ENCODE results near the gene CYP2E1.
"Not testable (repeated sequence)": the region's sequence is repeated elsewhere in the genome, so short reads cannot be mapped to it uniquely, and the experiment has no call there.

CYP2E1 gene

GRCh38 chr10:133541441-133541975 lies 14.3 kb downstream of the CYP2E1 start:
- H3K4me3 ChIP-seq (ENCODE audit: low read depth in 1 of 5, low read length in 5 of 5); H3K36me3 ChIP-seq (ENCODE audit: control insufficient read depth in 5 of 5, insufficient read depth in 5 of 5, low read length in 5 of 5); H3K27ac ChIP-seq (ENCODE audit: low read depth, low read length); H3K27me3 ChIP-seq (ENCODE audit: control insufficient read depth in 5 of 5, insufficient read depth in 4 of 5, low read length in 5 of 5); H3K9ac ChIP-seq (ENCODE audit: low read length in 5 of 5); H3K9me3 ChIP-seq (ENCODE audit: control insufficient read depth in 5 of 5, low read length in 5 of 5); H3K4me1 ChIP-seq (ENCODE audit: control insufficient read depth in 5 of 5, insufficient read depth in 5 of 5, low read length in 5 of 5): not testable (repeated sequence)

- Histone ChIP-seq H3K9ac (ENCODE audit: low read length in 5 of 5) (no peak overlapping the region), H3K27me3 (ENCODE audit: control insufficient read depth in 5 of 5, insufficient read depth in 4 of 5, low read length in 5 of 5) (peaks cover 5 to 8% (median 5%) of the 10 kb centered on the region in 5 donors), H3K4me3 (ENCODE audit: low read depth in 1 of 5, low read length in 5 of 5) (no peak overlapping the region), H3K27ac (ENCODE audit: low read depth, low read length) (no peak overlapping the region), H3K9me3 (ENCODE audit: control insufficient read depth in 5 of 5, low read length in 5 of 5) (peaks cover 0 to 14% (median 2%) of the 10 kb centered on the region in 5 donors), H3K36me3 (ENCODE audit: control insufficient read depth in 5 of 5, insufficient read depth in 5 of 5, low read length in 5 of 5) (no peaks in the 10 kb centered on the region), H3K4me1 (ENCODE audit: control insufficient read depth in 5 of 5, insufficient read depth in 5 of 5, low read length in 5 of 5) (no peaks in the 10 kb centered on the region)
Measured at GRCh38 chr10:133544506-133544905, 17.3 kb downstream of the CYP2E1 start.

- no peak overlapping the region for H3K9ac ChIP-seq (ENCODE audit: low read length in 5 of 5)
- no peaks in the 10 kb centered on the region for H3K4me1 ChIP-seq (ENCODE audit: control insufficient read depth in 5 of 5, insufficient read depth in 5 of 5, low read length in 5 of 5)
- H3K27me3 ChIP-seq (ENCODE audit: control insufficient read depth in 5 of 5, insufficient read depth in 4 of 5, low read length in 5 of 5): peaks cover 0 to 21% (median 7%) of the 10 kb centered on the region in 5 donors
- H3K27ac ChIP-seq (ENCODE audit: low read depth, low read length): no peak overlapping the region
- no peaks in the 10 kb centered on the region for H3K36me3 ChIP-seq (ENCODE audit: control insufficient read depth in 5 of 5, insufficient read depth in 5 of 5, low read length in 5 of 5)
- no peak overlapping the region for H3K4me3 ChIP-seq (ENCODE audit: low read depth in 1 of 5, low read length in 5 of 5)
- peaks cover 0 to 3% (median 2%) of the 10 kb centered on the region in 5 donors for H3K9me3 ChIP-seq (ENCODE audit: control insufficient read depth in 5 of 5, low read length in 5 of 5)
Measured at GRCh38 chr10:133554600-133554999, 27.4 kb downstream of the CYP2E1 start.

GRCh38 chr10:133555521-133555920 lies 28.4 kb downstream of the CYP2E1 start:
- Histone ChIP-seq H3K9me3 (ENCODE audit: control insufficient read depth in 5 of 5, low read length in 5 of 5) (peaks cover 0 to 3% (median 0%) of the 10 kb centered on the region in 5 donors), H3K27ac (ENCODE audit: low read depth, low read length) (no peak overlapping the region), H3K4me3 (ENCODE audit: low read depth in 1 of 5, low read length in 5 of 5) (no peak overlapping the region), H3K9ac (ENCODE audit: low read length in 5 of 5) (no peak overlapping the region), H3K4me1 (ENCODE audit: control insufficient read depth in 5 of 5, insufficient read depth in 5 of 5, low read length in 5 of 5) (no peaks in the 10 kb centered on the region), H3K36me3 (ENCODE audit: control insufficient read depth in 5 of 5, insufficient read depth in 5 of 5, low read length in 5 of 5) (no peaks in the 10 kb centered on the region), H3K27me3 (ENCODE audit: control insufficient read depth in 5 of 5, insufficient read depth in 4 of 5, low read length in 5 of 5) (peaks cover 0 to 21% (median 7%) of the 10 kb centered on the region in 5 donors)

- Histone ChIP-seq H3K27ac (ENCODE audit: low read depth, low read length) (no peak overlapping the region), H3K4me1 (ENCODE audit: control insufficient read depth in 5 of 5, insufficient read depth in 5 of 5, low read length in 5 of 5) (no peaks in the 10 kb centered on the region), H3K27me3 (ENCODE audit: control insufficient read depth in 5 of 5, insufficient read depth in 4 of 5, low read length in 5 of 5) (peaks cover 0 to 21% (median 7%) of the 10 kb centered on the region in 5 donors), H3K9me3 (ENCODE audit: control insufficient read depth in 5 of 5, low read length in 5 of 5) (no peaks in the 10 kb centered on the region), H3K4me3 (ENCODE audit: low read depth in 1 of 5, low read length in 5 of 5) (no peak overlapping the region), H3K9ac (ENCODE audit: low read length in 5 of 5) (no peak overlapping the region), H3K36me3 (ENCODE audit: control insufficient read depth in 5 of 5, insufficient read depth in 5 of 5, low read length in 5 of 5) (no peaks in the 10 kb centered on the region)
Measured at GRCh38 chr10:133557381-133557780, 30.2 kb downstream of the CYP2E1 start.

- Histone ChIP-seq H3K4me3 (ENCODE audit: low read depth in 1 of 5, low read length in 5 of 5) (no peak overlapping the region), H3K27me3 (ENCODE audit: control insufficient read depth in 5 of 5, insufficient read depth in 4 of 5, low read length in 5 of 5) (peaks cover 0 to 21% (median 7%) of the 10 kb centered on the region in 5 donors), H3K4me1 (ENCODE audit: control insufficient read depth in 5 of 5, insufficient read depth in 5 of 5, low read length in 5 of 5) (no peaks in the 10 kb centered on the region), H3K27ac (ENCODE audit: low read depth, low read length) (no peak overlapping the region), H3K9me3 (ENCODE audit: control insufficient read depth in 5 of 5, low read length in 5 of 5) (peaks cover 0 to 3% (median 0%) of the 10 kb centered on the region in 5 donors), H3K36me3 (ENCODE audit: control insufficient read depth in 5 of 5, insufficient read depth in 5 of 5, low read length in 5 of 5) (no peaks in the 10 kb centered on the region), H3K9ac (ENCODE audit: low read length in 5 of 5) (no peak overlapping the region)
Measured at GRCh38 chr10:133559216-133559615, 32.1 kb downstream of the CYP2E1 start.

GRCh38 chr10:133564816-133565215 lies 37.7 kb downstream of the CYP2E1 start:
- Histone ChIP-seq H3K9me3 (ENCODE audit: control insufficient read depth in 5 of 5, low read length in 5 of 5) (peaks cover 0 to 13% (median 10%) of the 10 kb centered on the region in 5 donors), H3K36me3 (ENCODE audit: control insufficient read depth in 5 of 5, insufficient read depth in 5 of 5, low read length in 5 of 5) (no peaks in the 10 kb centered on the region), H3K27ac (ENCODE audit: low read depth, low read length) (no peak overlapping the region), H3K9ac (ENCODE audit: low read length in 5 of 5) (no peak overlapping the region), H3K4me1 (ENCODE audit: control insufficient read depth in 5 of 5, insufficient read depth in 5 of 5, low read length in 5 of 5) (no peaks in the 10 kb centered on the region), H3K27me3 (ENCODE audit: control insufficient read depth in 5 of 5, insufficient read depth in 4 of 5, low read length in 5 of 5) (peaks cover 3 to 10% (median 5%) of the 10 kb centered on the region in 5 donors), H3K4me3 (ENCODE audit: low read depth in 1 of 5, low read length in 5 of 5) (no peak overlapping the region)

GRCh38 chr10:133565441-133566294 lies 38.5 kb downstream of the CYP2E1 start, which contains the start of gene SYCE1:
TSS of gene SYCE1 (minus strand) at chr10:133565583. CDS start at chr10:133565529, 54 bp downstream.
- Histone ChIP-seq H3K9ac (ENCODE audit: low read length in 5 of 5) (no peak within 1 kb of the TSS), H3K36me3 (ENCODE audit: control insufficient read depth in 5 of 5, insufficient read depth in 5 of 5, low read length in 5 of 5) (no peaks in the 10 kb centered on the region), H3K9me3 (ENCODE audit: control insufficient read depth in 5 of 5, low read length in 5 of 5) (peaks cover 0 to 13% (median 10%) of the 10 kb centered on the region in 5 donors), H3K27ac (ENCODE audit: low read depth, low read length) (no peak within 1 kb of the TSS), H3K4me3 (ENCODE audit: low read depth in 1 of 5, low read length in 5 of 5) (peak within 1 kb of the TSS in 2 of 5 donors; percentile 16 to 28), H3K27me3 (ENCODE audit: control insufficient read depth in 5 of 5, insufficient read depth in 4 of 5, low read length in 5 of 5) (peaks cover 3 to 10% (median 5%) of the 10 kb centered on the region in 5 donors), H3K4me1 (ENCODE audit: control insufficient read depth in 5 of 5, insufficient read depth in 5 of 5, low read length in 5 of 5) (no peaks in the 10 kb centered on the region)

- Histone ChIP-seq H3K36me3 (ENCODE audit: control insufficient read depth in 5 of 5, insufficient read depth in 5 of 5, low read length in 5 of 5) (no peaks in the 10 kb centered on the region), H3K27me3 (ENCODE audit: control insufficient read depth in 5 of 5, insufficient read depth in 4 of 5, low read length in 5 of 5) (peaks cover 3 to 10% (median 5%) of the 10 kb centered on the region in 5 donors), H3K4me1 (ENCODE audit: control insufficient read depth in 5 of 5, insufficient read depth in 5 of 5, low read length in 5 of 5) (no peaks in the 10 kb centered on the region), H3K9me3 (ENCODE audit: control insufficient read depth in 5 of 5, low read length in 5 of 5) (peaks cover 0 to 13% (median 10%) of the 10 kb centered on the region in 5 donors), H3K9ac (ENCODE audit: low read length in 5 of 5) (no peak overlapping the region), H3K27ac (ENCODE audit: low read depth, low read length) (no peak overlapping the region), H3K4me3 (ENCODE audit: low read depth in 1 of 5, low read length in 5 of 5) (no peak overlapping the region)
Measured at GRCh38 chr10:133567119-133567518, 40.0 kb downstream of the CYP2E1 start.

Data from subcutaneous abdominal adipose tissue (tissue), 5 donors.